Measurements from ENCODE around the gene RAD23A. TPM values are rescaled to one million over a fixed set of nuclear protein-coding genes. Genes with fewer than 3 reads are reported as not detected.
A peak's percentile ranks its signal among the peaks of the same experiment; 100 is the strongest.

RAD23A gene
- total and polyA plus RNA-seq, 2 experiments from 2014 or later: 65.8 to 130 TPM

GRCh38 chr19:12984143-12984627, 38.5 kb downstream of the RAD23A start:
- Histone ChIP-seq H3K79me2 (no peaks in the 10 kb centered on the region), H3K9me3 (ENCODE audit: low read depth) (no peaks in the 10 kb centered on the region), H3K4me1 (ENCODE audit: insufficient read depth) (peaks cover 11% of the 10 kb centered on the region), H4K20me1 (ENCODE audit: insufficient read depth, poor library complexity, severe bottlenecking) (no peaks in the 10 kb centered on the region), H2AFZ (no peak overlapping the region), H3K27me3 (peaks cover 21% of the 10 kb centered on the region), H3K4me2 (no peak overlapping the region), H3K27ac (no peak overlapping the region), H3K36me3 (replicated peaks; ENCODE audit: insufficient read depth, low read depth) (no peaks in the 10 kb centered on the region), H3K4me3 (no peak overlapping the region), H3K9me2 (replicated peaks; ENCODE audit: insufficient read depth) (no peaks in the 10 kb centered on the region)
- TF ChIP-seq CTCF (IDR thresholded peaks at IDR 0.05; ENCODE audit: poor library complexity): no peak
- TF ChIP-seq EZH2phosphoT487 (IDR thresholded peaks at IDR 0.05; ENCODE audit: low read depth, severe bottlenecking, unreplicated experiment): no peak
- no peak for TF ChIP-seq EZH2 (IDR thresholded peaks at IDR 0.05; ENCODE audit: borderline replicate concordance)
- no peak for DNase-seq (ENCODE audit: low spot score)
- WGBS (ENCODE audit: low lambda C conversion rate, missing lambda C conversion rate): 84% methylated on average over 3 of the region's 3 CpGs

GRCh38 chr19:12984683-12985048, 39.0 kb downstream of the RAD23A start:
- Histone ChIP-seq H3K27me3 (peaks cover 21% of the 10 kb centered on the region), H3K4me1 (ENCODE audit: insufficient read depth) (peaks cover 11% of the 10 kb centered on the region), H3K27ac (no peak overlapping the region), H3K4me3 (no peak overlapping the region), H2AFZ (no peak overlapping the region), H3K36me3 (replicated peaks; ENCODE audit: insufficient read depth, low read depth) (no peaks in the 10 kb centered on the region), H3K4me2 (no peak overlapping the region), H3K9me2 (replicated peaks; ENCODE audit: insufficient read depth) (no peaks in the 10 kb centered on the region), H3K79me2 (no peaks in the 10 kb centered on the region), H4K20me1 (ENCODE audit: insufficient read depth, poor library complexity, severe bottlenecking) (no peaks in the 10 kb centered on the region), H3K9me3 (ENCODE audit: low read depth) (no peaks in the 10 kb centered on the region)
- DNase-seq (ENCODE audit: low spot score): no peak
- WGBS (ENCODE audit: low lambda C conversion rate, missing lambda C conversion rate): 38% methylated on average over 10 of the region's 10 CpGs
- TF ChIP-seq CTCF (IDR thresholded peaks at IDR 0.05; ENCODE audit: poor library complexity) (no peak), EZH2phosphoT487 (IDR thresholded peaks at IDR 0.05; ENCODE audit: low read depth, severe bottlenecking, unreplicated experiment) (no peak), EZH2 (IDR thresholded peaks at IDR 0.05; ENCODE audit: borderline replicate concordance) (no peak)

GRCh38 chr19:12985049-12985776, 39.6 kb downstream of the RAD23A start:
- Histone ChIP-seq H3K4me3 (no peak overlapping the region), H2AFZ (no peak overlapping the region), H3K4me2 (no peak overlapping the region), H3K9me2 (replicated peaks; ENCODE audit: insufficient read depth) (no peaks in the 10 kb centered on the region), H3K27ac (no peak overlapping the region), H3K27me3 (peaks cover 21% of the 10 kb centered on the region), H3K4me1 (ENCODE audit: insufficient read depth) (peaks cover 11% of the 10 kb centered on the region), H3K9me3 (ENCODE audit: low read depth) (no peaks in the 10 kb centered on the region), H4K20me1 (ENCODE audit: insufficient read depth, poor library complexity, severe bottlenecking) (no peaks in the 10 kb centered on the region), H3K36me3 (replicated peaks; ENCODE audit: insufficient read depth, low read depth) (no peaks in the 10 kb centered on the region), H3K79me2 (no peaks in the 10 kb centered on the region)
- 62% methylated on average over 16 of the region's 16 CpGs for WGBS (ENCODE audit: low lambda C conversion rate, missing lambda C conversion rate)
- TF ChIP-seq EZH2phosphoT487 (IDR thresholded peaks at IDR 0.05; ENCODE audit: low read depth, severe bottlenecking, unreplicated experiment) (no peak), EZH2 (IDR thresholded peaks at IDR 0.05; ENCODE audit: borderline replicate concordance) (no peak), CTCF (IDR thresholded peaks at IDR 0.05; ENCODE audit: poor library complexity) (no peak)
- peak; percentile 59 for DNase-seq (ENCODE audit: low spot score)

Data from hepatocyte (in vitro differentiated cells).